ENCODE measurements around the gene SAC3D1.

GRCh38 chr11:65067446-65067845 is 26.4 kb downstream of the SAC3D1 start:
- TF ChIP-seq BHLHE40 (IDR thresholded peaks at IDR 0.05; ENCODE audit: low read depth, low read length) (no peak), ESRRA (IDR thresholded peaks at IDR 0.05; ENCODE audit: borderline replicate concordance, low read length) (no peak), CHD4 (IDR thresholded peaks at IDR 0.05; ENCODE audit: borderline replicate concordance) (no peak), FOSL2 (IDR thresholded peaks at IDR 0.05) (no peak), FOSL2 (CRISPR knock-in tag; IDR thresholded peaks at IDR 0.05) (no peak), POLR2A (IDR thresholded peaks at IDR 0.05; ENCODE audit: low read length) (no peak), SREBF2 (IDR thresholded peaks at IDR 0.05) (no peak), E2F6 (IDR thresholded peaks at IDR 0.05; ENCODE audit: borderline replicate concordance, low read depth) (no peak)
- TF ChIP-seq, protein P1, sequence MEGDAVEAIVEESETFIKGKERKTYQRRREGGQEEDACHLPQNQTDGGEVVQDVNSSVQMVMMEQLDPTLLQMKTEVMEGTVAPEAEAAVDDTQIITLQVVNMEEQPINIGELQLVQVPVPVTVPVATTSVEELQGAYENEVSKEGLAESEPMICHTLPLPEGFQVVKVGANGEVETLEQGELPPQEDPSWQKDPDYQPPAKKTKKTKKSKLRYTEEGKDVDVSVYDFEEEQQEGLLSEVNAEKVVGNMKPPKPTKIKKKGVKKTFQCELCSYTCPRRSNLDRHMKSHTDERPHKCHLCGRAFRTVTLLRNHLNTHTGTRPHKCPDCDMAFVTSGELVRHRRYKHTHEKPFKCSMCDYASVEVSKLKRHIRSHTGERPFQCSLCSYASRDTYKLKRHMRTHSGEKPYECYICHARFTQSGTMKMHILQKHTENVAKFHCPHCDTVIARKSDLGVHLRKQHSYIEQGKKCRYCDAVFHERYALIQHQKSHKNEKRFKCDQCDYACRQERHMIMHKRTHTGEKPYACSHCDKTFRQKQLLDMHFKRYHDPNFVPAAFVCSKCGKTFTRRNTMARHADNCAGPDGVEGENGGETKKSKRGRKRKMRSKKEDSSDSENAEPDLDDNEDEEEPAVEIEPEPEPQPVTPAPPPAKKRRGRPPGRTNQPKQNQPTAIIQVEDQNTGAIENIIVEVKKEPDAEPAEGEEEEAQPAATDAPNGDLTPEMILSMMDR (IDR thresholded peaks at IDR 0.05), result no peak
- TF ChIP-seq, protein P2, sequence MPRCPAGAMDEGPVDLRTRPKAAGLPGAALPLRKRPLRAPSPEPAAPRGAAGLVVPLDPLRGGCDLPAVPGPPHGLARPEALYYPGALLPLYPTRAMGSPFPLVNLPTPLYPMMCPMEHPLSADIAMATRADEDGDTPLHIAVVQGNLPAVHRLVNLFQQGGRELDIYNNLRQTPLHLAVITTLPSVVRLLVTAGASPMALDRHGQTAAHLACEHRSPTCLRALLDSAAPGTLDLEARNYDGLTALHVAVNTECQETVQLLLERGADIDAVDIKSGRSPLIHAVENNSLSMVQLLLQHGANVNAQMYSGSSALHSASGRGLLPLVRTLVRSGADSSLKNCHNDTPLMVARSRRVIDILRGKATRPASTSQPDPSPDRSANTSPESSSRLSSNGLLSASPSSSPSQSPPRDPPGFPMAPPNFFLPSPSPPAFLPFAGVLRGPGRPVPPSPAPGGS (IDR thresholded peaks at IDR 0.05), result no peak
